ENCODE measurements around the gene ANO8. TPM values are rescaled to one million over a fixed set of nuclear protein-coding genes. Genes with fewer than 3 reads are reported as not detected.

ANO8 gene
- total and polyA plus RNA-seq, 12 donors: 4.4 to 78.0 (median 27.9) TPM

DNA sequence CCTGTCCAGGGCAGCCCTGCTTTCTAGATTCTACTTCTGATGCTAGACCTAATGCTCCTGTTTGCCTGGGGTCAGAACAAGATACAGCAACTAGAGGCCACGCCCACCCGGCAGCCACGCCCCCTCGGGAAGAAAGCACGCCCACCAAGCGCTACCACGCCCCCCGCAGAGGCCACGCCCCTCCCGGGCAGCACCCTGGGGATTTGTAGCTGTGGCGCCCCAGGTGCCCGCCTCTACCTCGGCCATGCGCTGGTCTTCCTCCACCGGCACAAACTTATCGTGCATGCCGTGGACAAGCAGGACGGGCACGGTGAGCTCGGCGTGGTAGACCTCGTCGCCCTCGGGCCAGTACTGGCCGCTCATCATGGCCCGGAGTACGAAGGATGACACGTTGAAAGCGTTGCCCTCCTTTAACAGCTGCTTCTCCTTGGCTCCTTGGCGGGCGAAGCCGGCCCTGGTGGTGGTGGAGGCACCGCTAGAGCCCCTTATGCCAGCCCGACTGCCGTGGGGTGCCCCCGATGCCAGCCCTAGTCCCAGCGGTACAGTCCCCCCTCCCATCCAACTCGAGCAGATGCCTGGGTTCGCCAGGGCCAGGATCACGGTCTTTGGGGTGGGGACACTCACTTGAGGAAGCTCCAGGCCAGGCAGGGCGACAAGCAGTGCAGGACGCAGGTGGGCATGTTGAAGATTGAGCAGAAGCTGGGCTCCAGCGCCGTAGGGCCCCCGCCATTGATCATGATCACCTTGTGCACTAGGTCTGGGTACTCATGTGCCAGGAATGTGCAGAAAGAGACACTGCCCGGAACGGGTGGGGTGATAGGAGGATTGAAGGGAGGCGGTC lies 40.4 kb downstream of the ANO8 start:
- 78 to 94% (median 82%) methylated on average over 8 to 48 of the region's 48 CpGs for WGBS, 4 donors
- DNase-seq: peak in 6 of 7 donors; percentile 46 to 75 (median 58)
- peaks cover 7 to 24% of the 10 kb centered on the region in 2 donors for H3K4me1 ChIP-seq (replicated peaks in 1 of 2)
- intact Hi-C loops (cut with DNase I): loop anchor here in 1 of 2 donors (10.0 kb wide), 1 partner anchor 91 kb away; no protein-coding TSS in a partner anchor
- no peak overlapping the region for H3K4me3 ChIP-seq
- peak overlapping the region in 1 of 5 donors; percentile 5 for H3K27ac ChIP-seq
- no peaks in the 10 kb centered on the region for H3K27me3 ChIP-seq
- no peak for TF ChIP-seq POLR2A (IDR thresholded peaks at IDR 0.05)
- TF ChIP-seq, protein P1, sequence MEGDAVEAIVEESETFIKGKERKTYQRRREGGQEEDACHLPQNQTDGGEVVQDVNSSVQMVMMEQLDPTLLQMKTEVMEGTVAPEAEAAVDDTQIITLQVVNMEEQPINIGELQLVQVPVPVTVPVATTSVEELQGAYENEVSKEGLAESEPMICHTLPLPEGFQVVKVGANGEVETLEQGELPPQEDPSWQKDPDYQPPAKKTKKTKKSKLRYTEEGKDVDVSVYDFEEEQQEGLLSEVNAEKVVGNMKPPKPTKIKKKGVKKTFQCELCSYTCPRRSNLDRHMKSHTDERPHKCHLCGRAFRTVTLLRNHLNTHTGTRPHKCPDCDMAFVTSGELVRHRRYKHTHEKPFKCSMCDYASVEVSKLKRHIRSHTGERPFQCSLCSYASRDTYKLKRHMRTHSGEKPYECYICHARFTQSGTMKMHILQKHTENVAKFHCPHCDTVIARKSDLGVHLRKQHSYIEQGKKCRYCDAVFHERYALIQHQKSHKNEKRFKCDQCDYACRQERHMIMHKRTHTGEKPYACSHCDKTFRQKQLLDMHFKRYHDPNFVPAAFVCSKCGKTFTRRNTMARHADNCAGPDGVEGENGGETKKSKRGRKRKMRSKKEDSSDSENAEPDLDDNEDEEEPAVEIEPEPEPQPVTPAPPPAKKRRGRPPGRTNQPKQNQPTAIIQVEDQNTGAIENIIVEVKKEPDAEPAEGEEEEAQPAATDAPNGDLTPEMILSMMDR (IDR thresholded peaks at IDR 0.05): no peak
- peaks cover 0 to 7% of the 10 kb centered on the region in 2 donors for H3K36me3 ChIP-seq (replicated peaks in 1 of 2)
- no peaks in the 10 kb centered on the region for H3K9me3 ChIP-seq (replicated peaks in 1 of 3)

DNA sequence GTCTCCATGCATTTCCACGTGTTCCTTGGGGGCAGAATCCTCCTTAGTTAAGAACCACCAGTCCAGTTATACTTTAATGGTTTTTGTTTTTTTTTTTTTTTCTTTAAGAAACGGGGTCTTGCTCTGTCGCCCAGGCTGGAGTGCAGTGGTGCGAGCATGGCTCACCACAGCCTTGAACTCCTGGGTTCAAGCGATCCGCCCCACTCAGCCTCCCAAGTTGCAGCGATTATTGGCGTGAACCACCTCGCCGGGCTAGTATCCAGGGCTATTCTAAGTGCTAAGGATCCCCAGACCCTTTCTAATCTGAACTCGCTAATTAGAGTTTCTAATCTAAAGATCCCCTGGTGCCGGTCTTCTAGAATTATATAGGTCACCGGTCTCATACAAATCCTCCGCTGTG lies 41.0 kb downstream of the ANO8 start:
- 84 to 88% (median 87%) methylated on average over 13 to 14 of the region's 14 CpGs for WGBS, 4 donors
- H3K27ac ChIP-seq: no peak overlapping the region

DNA sequence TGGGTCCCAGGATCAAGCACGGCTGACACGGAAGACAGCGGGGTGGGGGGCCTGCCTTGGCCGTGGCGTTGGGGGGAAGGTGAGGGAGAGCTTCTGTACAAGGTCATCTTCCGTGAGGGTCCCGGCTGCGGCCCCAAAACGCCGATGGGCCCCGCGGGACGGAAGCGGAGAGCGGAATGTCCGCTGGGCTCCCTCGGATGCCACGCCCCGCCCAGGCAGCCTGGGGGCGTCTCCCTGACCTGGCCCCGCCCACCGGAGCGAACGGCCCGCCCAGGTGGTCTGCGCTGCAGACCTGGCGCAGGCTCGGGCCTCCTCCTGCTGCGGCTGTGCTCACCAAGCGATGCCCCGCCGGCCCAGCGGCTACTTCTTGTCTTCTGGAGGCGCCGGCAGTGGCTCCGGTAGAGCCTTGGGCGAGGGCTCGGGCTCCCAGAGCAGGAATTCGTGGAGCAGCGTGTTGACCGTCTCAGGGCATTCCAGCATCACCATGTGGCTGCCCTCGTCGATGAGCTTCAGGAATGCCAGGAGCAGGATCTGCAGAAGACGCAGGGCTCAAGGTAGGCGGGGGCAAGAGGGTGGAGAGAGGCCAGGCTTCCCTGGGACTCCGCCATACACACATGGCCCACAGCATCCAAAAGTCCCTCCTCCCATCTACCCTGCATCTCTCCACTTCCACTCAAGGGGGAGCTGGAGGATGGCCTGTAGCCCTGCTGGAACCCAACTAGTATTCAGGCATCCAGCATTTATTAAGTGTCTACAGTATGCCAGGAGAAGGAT lies 42.2 kb downstream of the ANO8 start:
- Histone ChIP-seq H3K4me1 (replicated peaks in 1 of 2) (peaks cover 7 to 24% of the 10 kb centered on the region in 2 donors), H3K4me3 (peak overlapping the region in 2 of 4 donors; percentile 10 to 54), H3K27me3 (no peaks in the 10 kb centered on the region), H3K9me3 (replicated peaks in 1 of 3) (no peaks in the 10 kb centered on the region), H3K36me3 (replicated peaks in 1 of 2) (peaks cover 0 to 7% of the 10 kb centered on the region in 2 donors), H3K27ac (peak overlapping the region in 4 of 5 donors; percentile 3 to 84 (median 49))
- TF ChIP-seq POLR2A (IDR thresholded peaks at IDR 0.05): no peak
- TF ChIP-seq, protein P1 (IDR thresholded peaks at IDR 0.05): peak; percentile 13 to 89 (median 67)
- DNase-seq: peak; percentile 67 to 85 (median 76)
- intact Hi-C loops (cut with DNase I): loop anchor here in 1 of 2 donors (10.0 kb wide), 1 partner anchor 92 kb away; no protein-coding TSS in a partner anchor
- WGBS, 4 donors: 1 to 17% (median 6%) methylated on average over 10 to 46 of the region's 46 CpGs

More for the DNA sequence above, 41.0 kb downstream of the ANO8 start:
- Histone ChIP-seq H3K36me3 (replicated peaks in 1 of 2) (peaks cover 0 to 7% of the 10 kb centered on the region in 2 donors), H3K4me3 (no peak overlapping the region), H3K27me3 (no peaks in the 10 kb centered on the region), H3K4me1 (replicated peaks in 1 of 2) (peaks cover 7 to 24% of the 10 kb centered on the region in 2 donors), H3K9me3 (replicated peaks in 1 of 3) (no peaks in the 10 kb centered on the region)
- DNase-seq: no peak
- TF ChIP-seq, protein P1 (IDR thresholded peaks at IDR 0.05): no peak
- TF ChIP-seq POLR2A (IDR thresholded peaks at IDR 0.05): no peak
- intact Hi-C loops (cut with DNase I): loop anchor here in 1 of 2 donors (10.0 kb wide), 1 partner anchor 91 kb away; no protein-coding TSS in a partner anchor

DNA sequence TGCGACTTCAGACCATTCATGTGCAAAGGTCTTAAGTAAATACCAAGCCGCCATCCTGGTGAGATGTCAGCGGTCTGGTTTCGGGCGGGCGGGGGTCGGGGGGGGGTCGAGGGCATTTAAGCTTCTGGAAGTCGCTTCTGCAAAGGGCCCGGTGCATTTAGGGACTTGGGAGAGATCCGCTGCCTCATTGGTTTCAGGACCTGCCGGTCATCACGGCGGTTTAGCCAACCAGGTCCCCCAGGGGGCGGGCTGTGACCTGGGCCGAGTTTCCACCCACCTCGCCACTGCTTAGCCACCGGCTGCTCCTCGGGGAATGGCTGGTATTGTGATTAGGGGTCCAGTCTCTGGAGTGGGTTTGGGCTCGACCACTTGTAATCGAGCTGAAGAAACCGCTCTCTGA lies 45.2 kb downstream of the ANO8 start:
- peaks cover 0 to 16% of the 10 kb centered on the region in 2 donors for H3K4me1 ChIP-seq (replicated peaks in 1 of 2)
- intact Hi-C loops (cut with DNase I): loop anchor here (10.0 kb wide), 2 partner anchors 85 to 515 kb away; no protein-coding TSS in a partner anchor
- H3K4me3 ChIP-seq: no peak overlapping the region
- no peak overlapping the region for H3K27ac ChIP-seq
- DNase-seq: peak; percentile 61 to 88 (median 85)
- H3K27me3 ChIP-seq: no peaks in the 10 kb centered on the region
- H3K9me3 ChIP-seq (replicated peaks in 1 of 3): no peaks in the 10 kb centered on the region
- no peak for TF ChIP-seq POLR2A (IDR thresholded peaks at IDR 0.05)
- TF ChIP-seq, protein P1 (IDR thresholded peaks at IDR 0.05): peak in 1 of 6 experiments; percentile 14
- peaks cover 0 to 5% of the 10 kb centered on the region in 2 donors for H3K36me3 ChIP-seq (replicated peaks in 1 of 2)
- 4 to 13% (median 11%) methylated on average over 13 to 22 of the region's 22 CpGs for WGBS, 4 donors

Data from adrenal gland (tissue), 12 donors.